HS-5 (cell line): ENCODE results near the gene AGPAT2.

Source experiments
- DNase-seq: peaks from one replicate; pipeline ENCODE4 v3.0.0-alpha.2; 2012; ENCODE audit warnings: low read depth

Gene AGPAT2

DNA sequence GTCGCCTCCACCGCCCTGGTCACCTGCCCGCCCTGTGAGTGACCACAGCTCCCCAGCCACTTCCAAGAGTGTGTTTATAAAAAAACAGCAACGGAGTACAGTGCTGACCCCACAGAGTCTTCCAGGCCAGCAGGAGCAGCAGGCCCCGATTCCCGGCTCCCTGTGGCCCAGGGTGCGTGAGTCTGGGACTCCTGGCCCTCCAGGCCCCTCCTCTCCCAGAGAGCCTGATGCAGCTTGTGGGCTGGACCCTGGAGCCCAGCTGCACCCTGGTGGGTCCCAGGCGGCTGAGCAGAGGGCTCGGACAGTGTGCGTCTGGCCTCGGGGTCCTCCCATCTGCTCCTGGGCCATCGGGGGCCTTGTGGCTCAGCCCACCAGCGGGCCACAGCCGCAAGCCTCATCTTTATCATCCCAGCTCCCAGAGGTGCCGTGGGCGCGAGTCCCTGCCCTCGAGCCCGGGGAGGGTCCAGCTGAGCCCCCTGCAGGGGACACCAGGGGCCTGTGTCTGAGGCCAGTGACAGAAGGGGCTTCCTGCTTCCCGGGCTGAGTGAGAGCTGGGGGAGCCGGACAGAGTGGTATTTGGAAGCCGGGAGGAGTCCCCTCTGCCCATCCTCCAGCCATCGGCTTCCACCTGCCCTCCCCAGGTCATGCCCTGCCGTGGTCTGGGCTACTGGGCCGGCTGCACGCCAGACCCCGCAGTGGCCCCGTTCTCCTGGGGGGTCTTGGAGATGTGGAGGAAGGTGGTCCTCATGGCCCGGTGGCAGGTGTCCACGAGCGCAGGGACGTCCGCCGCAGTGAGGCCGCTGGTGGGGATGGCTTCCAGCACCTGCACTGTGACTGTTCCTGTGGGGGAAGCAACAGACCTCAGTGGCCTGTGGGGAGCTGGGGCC is 13.9 kb downstream of the AGPAT2 start:
- no peak for DNase-seq

DNA sequence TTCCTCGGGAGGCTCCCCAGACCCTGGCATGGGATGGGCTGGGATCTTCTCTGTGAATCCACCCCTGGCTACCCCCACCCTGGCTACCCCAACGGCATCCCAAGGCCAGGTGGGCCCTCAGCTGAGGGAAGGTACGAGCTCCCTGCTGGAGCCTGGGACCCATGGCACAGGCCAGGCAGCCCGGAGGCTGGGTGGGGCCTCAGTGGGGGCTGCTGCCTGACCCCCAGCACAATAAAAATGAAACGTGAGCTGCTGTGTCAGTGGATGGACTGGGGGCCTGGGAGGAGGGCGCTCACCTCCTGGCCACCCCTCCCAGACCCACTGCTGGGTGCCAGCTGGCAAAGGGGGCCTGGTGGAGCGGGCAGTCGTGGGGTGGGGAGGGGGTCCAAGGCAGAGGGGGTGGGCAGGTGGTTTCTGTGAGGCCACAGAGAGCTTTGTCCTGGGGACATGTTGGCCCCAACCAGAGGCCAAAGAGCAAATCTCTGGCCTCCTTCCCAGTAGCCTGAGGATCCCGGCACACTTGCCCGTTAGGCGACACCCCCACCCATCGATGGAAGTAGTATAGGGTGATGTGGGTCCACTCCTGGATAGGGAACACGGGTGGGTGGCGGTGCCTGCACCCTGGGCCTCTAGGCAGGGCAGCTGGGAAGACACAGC is 14.7 kb downstream of the AGPAT2 start:
- no peak for DNase-seq

DNA sequence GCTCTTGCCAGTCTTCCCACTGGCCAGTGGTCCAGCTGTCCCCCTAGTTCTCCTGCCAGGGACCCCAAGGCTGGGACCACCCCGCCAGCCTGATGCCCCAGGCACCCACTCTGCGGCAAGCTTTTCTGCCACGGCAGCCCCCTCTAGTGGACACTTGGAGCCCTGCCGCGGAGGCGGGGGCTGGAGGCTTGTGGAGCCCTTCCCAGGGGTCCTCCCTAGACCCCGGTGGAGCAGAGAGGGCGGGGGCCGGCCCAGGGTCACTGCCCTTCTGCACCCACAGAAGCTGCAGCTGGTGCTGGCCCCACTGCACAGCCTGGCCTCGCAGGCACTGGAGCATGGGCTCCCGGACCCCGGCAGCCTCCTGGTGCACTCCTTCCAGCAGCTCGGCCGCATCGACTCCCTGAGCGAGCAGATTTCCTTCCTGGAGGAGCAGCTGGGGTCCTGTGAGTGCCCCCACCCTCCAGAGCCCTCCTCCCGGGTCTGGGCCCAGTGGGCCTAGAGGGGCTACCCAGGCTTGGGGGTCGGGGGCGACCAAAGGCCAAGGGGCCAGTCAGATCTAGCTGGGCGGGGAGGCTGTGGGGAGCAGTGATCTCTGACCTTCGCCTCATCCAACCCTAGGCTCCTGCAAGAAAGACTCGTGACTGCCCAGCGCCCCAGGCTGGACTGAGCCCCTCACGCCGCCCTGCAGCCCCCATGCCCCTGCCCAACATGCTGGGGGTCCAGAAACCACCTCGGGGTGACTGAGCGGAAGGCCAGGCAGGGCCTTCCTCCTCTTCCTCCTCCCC is 15.4 kb downstream of the AGPAT2 start:
- no peak for DNase-seq

DNA sequence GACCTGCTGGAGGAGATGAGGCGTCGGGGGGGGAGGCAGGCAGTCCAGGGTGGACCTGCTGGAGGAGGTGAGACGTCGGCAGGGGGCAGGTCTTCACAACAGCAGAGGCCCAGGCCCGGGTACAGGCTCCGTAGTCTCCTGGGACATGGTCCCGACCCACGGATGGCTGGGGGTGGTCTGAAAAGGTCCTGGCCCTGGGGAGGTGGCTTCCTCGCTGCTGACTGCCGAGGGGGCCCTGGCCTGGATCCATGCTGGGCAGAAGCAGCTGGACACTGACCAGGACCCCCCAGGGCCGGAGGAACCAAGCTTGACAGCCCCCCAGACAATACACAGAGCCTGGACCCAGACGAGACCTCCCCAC is 16.0 kb downstream of the AGPAT2 start:
- DNase-seq: no peak

DNA sequence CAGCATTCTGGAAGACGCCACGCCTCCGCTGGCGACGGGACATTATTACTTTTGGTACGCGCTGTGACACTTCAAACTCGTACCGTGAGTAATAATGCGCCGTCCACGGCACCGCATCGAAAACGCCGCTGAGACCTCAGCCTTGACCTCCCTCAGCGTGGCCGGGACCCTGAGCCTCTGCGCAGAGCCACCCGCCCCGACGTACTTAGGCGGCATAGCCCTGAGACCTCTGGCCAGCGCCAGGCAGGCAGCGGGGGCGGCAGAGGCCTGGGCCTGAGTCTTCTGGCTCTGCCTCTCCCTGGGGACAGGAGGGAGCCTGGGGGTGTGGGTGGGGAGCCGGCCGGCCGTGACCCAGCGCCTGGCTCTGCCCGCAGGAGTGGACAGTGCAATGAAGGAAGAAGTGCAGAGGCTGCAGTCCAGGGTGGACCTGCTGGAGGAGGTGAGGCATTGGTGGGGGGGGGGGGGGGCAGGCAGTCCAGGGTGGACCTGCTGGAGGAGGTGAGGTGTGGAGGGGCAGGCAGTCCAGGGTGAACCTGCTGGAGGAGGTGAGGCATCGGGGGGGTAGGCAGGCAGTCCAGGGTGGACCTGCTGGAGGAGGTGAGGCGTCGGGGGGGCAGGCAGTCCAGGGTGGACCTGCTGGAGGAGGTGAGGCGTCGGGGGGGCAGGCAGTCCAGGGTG is 16.5 kb downstream of the AGPAT2 start:
- no peak for DNase-seq

DNA sequence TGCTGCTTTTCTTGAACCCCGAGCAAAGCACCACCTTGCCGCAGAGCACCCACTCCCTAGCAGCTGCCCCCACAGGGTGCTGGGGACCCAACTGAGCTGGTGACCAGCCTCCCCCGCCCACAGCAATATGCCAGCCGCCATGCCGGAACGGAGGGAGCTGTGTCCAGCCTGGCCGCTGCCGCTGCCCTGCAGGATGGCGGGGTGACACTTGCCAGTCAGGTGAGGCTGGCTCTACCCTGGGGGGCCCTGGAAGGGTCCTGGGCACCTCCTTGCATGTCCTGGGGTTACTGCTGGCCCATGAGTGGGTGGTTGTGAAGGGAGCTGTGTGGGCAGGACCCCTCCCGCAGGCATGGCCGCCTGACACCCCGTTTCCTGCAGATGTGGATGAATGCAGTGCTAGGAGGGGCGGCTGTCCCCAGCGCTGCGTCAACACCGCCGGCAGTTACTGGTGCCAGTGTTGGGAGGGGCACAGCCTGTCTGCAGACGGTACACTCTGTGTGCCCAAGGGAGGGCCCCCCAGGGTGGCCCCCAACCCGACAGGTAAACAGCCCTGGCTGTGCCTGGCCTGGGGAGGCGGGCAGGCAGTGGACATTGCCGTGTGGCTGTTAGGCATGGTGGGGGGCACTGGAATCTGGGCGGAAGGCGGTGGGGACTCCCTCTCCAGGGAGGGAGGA is 17.3 kb downstream of the AGPAT2 start:
- DNase-seq: no peak

DNA sequence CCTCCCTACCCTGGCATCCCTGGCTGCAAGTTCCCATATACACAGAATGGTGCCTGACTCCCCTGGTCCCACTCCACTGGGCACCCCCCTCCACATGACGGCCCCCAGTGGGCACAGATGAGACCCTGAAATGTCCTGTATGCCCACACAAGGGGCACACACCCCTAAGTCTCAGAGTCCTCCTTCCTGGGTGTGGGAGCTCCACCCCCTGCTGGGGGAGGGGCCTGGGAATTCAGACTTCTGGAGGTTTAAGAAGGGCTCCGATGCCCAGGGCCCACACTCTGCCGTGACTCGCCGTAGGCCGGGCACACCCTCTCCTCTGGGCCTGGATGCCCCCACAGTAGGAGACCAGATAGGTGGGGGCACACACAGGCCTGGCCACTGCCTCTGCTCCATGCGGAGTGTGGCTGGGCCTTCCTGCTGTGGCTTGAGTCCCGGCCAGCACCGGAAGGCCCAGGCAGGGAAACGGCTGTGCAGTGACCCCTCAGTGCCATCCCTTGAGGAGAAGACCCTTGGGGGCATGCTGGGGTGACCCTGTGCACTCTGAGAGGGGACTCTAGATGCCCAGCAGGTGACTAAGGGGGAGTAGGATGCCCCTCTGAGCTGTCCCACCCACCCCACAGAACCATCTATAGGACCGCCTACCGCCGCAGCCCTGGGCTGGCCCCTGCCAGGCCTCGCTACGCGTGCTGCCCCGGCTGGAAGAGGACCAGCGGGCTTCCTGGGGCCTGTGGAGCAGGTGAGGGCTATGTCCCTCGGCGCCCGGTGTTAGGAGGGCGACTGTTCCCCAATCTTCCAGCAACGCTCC is 18.1 kb downstream of the AGPAT2 start:
- no peak for DNase-seq

DNA sequence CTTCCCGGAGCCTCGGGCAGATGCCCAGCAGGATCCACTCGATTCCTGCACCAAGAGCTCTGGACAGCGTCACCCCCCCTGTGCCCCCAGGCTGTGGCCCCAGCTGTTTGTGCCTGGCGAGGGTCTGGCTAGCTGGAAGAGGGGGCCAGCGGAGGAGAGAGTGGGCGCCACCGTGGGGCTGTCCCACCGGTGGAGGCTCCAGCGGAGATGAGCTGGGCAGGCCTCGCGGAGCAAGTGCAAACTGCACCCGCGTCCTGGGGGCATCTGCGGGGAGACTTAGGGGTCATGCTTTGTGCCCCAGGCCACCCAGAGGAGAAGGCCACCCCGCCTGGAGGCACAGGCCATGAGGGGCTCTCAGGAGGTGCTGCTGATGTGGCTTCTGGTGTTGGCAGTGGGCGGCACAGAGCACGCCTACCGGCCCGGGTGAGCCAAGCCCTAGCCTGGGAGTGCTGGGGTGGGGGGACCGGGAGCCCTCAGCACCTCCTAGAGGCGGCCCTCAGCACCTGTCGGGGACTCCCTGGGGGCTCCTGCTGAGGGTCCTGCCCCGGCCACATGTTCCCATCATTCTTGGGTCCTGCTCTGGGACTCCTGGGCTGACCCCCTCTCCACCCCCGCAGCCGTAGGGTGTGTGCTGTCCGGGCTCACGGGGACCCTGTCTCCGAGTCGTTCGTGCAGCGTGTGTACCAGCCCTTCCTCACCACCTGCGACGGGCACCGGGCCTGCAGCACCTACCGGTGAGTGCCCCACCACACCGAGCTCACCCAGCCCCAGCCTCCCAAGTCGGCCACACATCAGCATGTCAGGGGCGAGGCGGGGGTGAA is 19.1 kb downstream of the AGPAT2 start:
- DNase-seq: no peak

DNA sequence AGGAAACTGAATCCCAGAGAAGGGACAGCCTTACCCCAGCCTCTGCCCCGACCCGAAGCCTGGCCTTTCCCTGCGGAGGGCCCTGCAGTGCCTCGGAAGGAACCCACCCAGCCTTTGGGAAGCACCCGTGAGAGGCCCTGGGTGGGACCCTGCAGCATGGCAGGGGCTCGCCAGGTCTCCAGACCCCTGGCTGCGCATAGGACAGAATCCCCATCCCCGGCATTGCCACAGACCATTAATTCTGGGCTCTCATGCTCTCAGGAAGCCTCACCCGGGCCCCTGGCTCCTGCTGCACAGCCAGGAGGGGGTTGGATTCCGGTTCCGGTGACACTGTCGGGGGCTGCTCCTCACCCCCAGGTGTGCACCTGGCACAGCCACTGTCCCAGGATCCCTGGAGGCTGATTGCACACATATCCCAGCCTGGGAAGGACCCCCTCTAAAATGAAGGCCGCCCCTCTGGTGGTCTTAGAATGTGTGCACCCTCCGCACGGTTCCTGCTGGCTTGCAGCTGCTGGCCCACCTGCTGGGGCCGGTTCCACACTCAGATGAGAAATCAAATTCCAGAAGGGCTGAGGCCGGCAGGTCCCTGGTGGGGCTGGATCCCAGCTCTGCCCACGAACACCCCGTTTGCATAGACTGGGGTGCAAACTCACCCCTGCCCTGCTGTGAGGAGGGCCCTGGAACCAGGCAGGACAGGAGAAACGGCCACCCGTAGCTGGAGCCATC is 19.9 kb downstream of the AGPAT2 start:
- no peak for DNase-seq

DNA sequence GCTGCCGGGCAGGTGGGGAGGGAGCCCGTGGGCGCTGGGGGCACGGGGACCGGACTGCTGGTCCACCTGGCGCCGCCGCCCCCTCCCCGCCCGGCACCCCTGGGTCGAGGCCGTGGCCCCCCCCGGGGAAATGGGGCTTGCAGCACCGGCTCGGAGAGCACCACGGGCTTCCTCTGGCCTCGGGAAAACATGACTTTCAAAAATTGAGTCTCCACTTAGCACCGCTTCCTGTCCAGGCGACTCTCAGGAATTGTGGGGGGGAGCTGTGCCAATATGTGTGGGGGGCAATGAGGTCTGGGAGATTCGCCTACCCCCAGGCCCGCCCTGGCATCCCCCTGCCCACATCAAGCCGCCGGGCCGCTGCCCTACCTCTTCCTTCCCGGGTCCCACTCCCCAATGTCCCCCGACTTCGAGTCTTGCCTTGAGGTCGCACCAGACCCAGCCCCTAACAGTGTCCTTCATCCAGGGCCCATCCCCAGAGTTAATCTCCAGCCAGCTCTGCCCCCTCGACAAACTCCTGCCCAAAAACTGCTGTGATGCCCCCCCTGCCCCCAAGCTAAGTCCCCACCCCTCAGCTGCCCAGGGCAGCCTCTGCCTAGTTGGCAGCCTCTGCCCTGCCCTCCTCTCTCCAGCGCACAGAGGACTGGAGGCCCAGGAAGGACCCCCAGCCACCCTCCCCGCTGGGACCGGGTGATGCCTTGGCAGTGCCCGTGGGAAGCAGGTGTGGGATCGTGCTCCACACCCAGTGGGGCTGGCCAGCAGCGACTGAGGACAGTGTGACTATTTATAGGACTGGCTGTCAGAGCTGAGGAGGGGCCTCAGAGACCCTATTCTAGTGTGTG is 20.7 kb downstream of the AGPAT2 start:
- DNase-seq: no peak

DNA sequence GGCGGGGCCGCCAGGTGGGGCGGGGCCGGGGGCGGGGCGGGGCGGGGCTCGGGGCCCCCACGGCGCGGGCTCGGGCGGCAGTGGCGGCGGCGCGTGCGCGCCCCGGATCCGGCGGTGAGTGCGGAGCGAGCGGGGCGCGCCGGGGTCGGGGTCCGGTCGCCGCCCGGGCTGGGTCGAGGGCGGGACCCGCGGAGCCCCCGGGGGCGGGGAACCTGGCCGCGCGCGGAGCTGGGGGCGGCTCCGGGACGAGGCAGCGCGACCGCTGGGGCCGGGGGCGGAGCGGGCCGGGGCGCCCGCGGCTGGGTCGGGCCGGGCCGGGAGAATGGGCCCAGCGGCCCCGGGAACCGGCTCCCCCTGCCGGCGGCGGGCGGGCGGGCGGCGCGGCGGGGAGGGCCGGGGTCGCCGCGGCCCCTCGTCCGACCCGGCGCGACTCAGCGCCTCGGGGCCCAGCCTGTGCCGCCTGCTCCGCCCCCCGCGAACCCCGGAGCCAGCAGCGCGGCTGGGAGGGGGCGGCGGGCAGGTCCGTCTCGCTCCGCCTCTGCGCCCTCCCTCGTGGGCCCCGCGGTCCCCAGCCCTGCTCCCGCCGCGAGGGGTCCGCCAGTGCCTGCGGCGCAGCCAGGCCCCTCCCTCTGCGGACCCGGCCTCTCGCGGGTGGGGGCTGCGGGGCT is 21.4 kb downstream of the AGPAT2 start:
- DNase-seq: no peak

DNA sequence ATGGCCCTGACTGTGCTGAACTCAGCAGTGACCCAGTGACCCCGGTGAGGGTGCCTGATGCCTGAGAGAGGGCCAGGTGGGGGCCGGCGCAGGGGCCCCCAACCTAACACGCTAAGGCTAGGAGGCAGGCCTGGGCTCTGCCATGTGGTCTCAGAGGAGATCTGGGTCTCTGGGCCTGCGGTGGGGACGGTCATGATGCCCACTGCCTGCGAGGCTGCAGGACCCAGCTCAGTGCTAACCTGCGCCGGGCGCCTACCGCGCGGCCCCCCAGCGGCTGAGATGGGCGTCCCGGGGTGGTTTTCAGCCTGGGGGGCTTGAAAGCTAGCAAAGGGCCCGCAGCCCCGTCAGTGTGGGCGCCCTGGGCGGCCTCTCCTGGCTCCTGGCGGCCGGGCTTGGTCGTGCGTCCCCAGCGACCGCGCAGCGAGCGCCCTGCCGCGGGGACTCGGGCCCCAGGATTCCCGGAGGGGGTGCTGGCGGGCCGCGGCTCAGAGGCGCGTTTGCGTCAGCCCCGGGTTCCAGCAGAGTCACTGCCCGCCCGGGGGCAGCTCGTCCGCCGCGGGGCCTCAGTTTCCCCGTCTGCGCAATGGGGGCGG is 22.1 kb downstream of the AGPAT2 start:
- no peak for DNase-seq

DNA sequence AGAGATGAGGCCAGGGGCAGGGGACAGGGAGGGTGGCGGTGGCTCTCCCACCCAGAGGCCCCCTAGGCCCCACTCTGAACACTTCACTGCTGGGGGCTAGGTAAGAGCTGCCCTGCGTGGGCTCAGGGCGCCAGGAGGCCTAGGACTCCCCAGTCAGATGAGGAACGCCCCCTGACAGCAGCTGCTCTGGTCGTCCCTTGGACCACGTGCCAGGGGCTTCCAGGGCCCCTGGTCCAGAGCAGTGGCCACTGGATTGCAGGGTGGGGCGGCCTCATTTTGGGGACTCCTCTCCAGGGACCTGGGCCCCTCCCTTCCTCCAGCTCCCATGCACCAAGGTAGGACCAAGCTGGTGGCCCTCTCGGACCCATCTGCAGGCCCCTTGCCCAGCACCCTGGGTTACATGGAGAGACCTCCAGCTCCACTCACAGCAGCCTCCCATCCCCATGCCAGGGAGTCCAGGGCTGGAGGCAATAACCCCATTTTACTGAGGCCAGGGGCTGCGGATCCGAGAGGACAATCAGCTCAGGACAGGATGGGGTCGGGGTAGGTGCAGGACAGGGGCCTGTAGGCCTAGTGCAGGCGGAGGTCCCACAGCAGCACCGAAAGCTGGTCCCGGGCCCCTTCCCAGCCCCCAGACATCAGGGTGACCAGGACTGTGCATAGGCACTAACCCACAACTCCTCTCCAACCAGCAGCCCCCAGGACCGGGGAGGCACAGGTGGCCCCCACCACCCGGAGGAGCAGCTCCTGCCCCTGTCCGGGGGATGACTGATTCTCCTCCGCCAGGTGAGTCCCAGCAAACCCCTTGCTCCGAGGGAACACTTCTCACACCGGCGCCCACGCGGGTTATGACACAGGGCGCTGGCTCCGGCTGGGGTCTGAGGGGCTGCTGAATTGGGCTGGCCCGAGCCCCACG is 23.0 kb downstream of the AGPAT2 start:
- no peak for DNase-seq

DNA sequence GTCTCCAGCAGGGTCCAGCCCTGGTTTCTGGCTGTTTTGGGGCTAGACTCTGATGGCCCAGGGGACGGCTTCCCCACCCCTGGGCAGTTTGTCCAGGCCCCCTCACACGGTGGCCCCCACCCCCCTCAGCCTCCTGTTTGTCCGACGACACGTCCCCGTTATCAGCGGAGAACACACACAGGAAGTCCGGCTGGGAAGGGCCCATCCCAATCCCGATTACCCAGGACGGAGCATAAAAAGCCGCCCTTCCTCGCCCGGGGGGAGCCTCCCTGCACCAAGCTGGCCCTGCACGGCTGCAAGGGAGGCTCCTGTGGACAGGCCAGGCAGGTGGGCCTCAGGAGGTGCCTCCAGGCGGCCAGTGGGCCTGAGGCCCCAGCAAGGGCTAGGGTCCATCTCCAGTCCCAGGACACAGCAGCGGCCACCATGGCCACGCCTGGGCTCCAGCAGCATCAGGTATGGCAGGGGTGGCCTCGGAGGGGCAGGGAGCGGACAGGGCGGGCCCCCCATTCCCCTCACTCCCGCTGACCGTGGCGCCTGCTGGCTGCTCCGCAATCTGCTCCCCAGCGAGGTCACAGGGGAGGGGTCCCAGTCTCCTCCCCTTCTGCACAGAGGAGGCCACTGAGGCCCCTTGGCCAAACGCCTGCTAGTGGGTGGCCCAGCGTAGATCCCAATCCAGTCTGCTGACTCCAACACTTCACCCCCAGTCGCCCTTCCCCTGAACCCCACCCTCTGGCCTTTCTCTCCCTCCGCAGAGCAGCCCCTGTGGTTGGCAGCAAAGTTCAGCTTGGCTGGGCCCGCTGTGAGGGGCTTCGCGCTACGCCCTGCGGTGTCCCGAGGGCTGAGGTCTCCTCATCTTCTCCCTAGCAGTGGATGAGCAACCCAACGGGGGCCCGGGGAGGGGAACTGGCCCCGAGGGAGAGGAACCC is 24.3 kb downstream of the AGPAT2 start, which contains the start of gene EGFL7:
Gene EGFL7 (plus strand): TSS at position 261 of the 926 bp plus-strand sequence. CDS start 5,367 bp downstream, outside the sequence.
- DNase-seq: no peak

DNA sequence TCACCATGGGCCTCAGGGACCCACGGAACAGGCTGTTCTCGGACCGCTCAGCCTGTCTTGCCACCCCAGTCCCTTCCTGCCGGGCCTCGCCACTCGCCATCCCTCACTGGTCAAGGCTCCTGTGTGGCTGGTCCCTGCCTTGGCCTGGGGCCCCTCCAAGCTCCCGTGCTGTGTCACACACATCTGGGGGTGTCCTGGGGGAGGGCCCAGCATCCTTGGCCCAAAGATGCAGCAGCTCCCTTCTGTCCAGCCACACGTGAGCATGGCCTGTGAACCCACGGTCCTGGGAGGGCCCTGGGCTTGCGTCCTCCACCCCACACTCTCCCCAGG is 25.0 kb downstream of the AGPAT2 start:
- no peak for DNase-seq
